Skeletal muscle cell (primary cell): Measurements from ENCODE around the gene FGF4.

ENCODE experiments used
- DNase-seq: peaks from one replicate; pipeline ENCODE4 v3.0.0-alpha.2; 2010; ENCODE audit warnings: low read depth
- H3K4me3 ChIP-seq: 2 replicates; pipeline ENCODE4 v1.5.1; 2011; ENCODE audit warnings: low read depth, mild to moderate bottlenecking, control low read depth, low read length, moderate library complexity

Gene FGF4, protein sequence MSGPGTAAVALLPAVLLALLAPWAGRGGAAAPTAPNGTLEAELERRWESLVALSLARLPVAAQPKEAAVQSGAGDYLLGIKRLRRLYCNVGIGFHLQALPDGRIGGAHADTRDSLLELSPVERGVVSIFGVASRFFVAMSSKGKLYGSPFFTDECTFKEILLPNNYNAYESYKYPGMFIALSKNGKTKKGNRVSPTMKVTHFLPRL

DNA sequence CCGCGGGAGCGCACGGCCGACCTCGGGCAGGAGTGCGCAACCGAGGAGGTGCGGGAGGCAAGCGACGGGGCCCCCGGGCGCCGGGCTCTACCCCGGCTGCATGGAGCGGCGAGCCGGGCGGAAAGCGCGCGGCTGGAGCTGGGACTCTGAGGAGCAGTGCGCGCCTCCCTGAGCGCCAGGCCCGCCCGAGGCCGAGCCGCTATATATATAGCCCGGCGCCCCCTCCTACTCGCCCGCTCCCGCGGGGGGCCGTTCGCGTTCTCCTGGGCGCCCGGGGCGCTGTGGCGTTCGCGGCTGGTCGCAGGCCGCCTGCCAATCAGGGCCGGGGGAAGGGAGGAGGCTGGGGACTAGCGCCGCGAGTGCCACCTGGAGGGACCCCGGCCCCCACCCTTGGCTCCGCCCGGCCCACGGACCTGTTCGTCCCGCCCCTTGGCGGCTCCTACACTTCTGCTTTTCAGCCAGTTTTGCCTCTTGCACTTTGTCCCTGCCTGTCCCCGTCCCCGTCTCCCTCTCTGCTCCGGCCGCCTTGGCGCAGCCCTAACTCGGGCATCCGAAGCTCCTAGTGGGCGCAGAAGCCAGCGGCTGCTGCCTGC is at the start of gene FGF4:
Gene FGF4 (minus strand): TSS at position 179 of the 593 bp plus-strand sequence. CDS start 257 bp downstream, outside the sequence.
- DNase-seq, result no peak

GRCh38 chr11:69823641-69824265 is 48.6 kb upstream of the FGF4 start:
- DNase-seq, result no peak
- no peak overlapping the region for H3K4me3 ChIP-seq

More for the DNA sequence above, at the start of gene FGF4:
- no peak within 1 kb of the TSS for H3K4me3 ChIP-seq

- no peak for DNase-seq
- H3K4me3 ChIP-seq, result no peak overlapping the region
Measured at GRCh38 chr11:69822676-69823494, 47.7 kb upstream of the FGF4 start.

- H3K4me3 ChIP-seq, result no peak overlapping the region
- DNase-seq, result no peak
Measured at GRCh38 chr11:69821511-69822040, 46.4 kb upstream of the FGF4 start.

DNA sequence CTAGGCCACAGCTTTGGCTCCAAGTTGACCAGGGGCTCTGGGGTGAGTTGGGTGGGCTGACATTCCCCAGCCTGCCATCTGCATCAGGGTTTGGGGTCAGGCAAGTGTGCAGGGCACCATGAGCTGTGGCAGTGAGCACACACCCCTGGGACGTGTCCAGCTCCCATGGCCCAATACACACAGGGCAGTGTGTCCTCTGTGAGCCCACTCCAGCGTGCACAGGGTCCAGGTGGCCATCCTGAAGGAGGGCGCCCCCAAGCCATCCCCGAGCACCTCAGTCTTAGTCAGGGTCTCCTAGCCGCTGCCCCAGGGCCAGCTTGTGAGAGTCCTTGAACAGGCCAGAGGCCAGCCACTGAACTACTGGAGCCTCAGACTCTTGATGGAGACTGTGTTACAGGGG is 45.3 kb upstream of the FGF4 start:
- H3K4me3 ChIP-seq, result no peak overlapping the region

GRCh38 chr11:69819541-69820070 is 44.5 kb upstream of the FGF4 start:
- no peak for DNase-seq
- no peak overlapping the region for H3K4me3 ChIP-seq

More for the DNA sequence above, 45.3 kb upstream of the FGF4 start:
- no peak for DNase-seq

- DNase-seq, result no peak
- no peak within 1 kb of the TSS for H3K4me3 ChIP-seq
Measured at GRCh38 chr11:69818603-69819441, 43.7 kb upstream of the FGF4 start, which contains the start of gene FGF3. FGF3 (minus strand) TSS chr11:69819416; CDS start chr11:69818933, 483 bp downstream.

GRCh38 chr11:69818231-69818602 is 43.1 kb upstream of the FGF4 start:
- no peak for DNase-seq
- no peak overlapping the region for H3K4me3 ChIP-seq

DNA sequence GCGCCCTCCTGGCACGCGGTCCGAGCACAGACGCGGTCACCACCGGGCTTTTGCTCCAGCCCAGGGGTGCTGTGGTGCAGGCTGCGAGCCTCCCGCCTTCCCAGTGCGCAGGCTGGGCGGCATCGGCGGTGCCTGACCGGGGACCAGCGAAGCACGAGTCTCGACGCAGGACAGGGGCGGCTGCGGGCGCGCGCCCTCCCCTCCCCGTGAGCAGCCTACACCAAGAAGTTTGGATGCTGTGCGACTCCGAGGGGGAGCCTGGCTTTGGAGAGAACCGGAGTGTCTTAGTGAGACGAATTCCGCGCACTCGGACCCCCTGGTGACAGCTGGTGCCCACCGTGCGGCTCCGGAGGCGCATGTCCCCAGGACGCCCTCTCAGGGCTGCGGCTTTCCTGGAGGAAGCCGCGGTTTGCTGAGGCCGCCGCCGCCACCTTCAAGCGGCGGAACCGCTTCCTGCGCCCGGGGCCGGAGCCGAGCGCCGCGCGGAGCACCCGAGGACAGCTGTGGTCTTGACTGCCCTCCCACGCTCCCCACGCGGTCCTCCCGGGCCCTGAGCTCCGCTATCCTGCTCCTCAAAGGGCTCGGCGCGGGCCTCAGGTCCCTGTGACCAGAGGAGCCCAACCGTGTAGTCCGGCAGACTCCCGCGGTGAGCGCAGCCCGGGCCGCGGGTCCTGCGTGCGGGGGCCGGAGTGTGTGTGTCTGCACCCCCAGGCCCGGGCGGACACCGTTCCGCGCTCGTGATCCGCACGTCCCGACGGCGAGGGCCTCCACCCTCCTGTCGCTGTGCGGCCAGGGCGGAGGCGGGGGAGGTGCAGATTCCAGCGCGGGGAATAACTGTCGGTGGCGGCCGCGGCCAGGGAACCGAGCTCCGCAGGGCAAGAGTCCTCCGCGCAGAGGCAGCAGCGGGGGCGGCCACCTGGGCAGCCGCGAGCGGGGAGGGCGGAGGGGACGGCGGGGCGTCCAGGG is 42.4 kb upstream of the FGF4 start:
- DNase-seq, result no peak
- no peak overlapping the region for H3K4me3 ChIP-seq

GRCh38 chr11:69816671-69817070 is 41.5 kb upstream of the FGF4 start:
- DNase-seq, result no peak
- no peak overlapping the region for H3K4me3 ChIP-seq

DNA sequence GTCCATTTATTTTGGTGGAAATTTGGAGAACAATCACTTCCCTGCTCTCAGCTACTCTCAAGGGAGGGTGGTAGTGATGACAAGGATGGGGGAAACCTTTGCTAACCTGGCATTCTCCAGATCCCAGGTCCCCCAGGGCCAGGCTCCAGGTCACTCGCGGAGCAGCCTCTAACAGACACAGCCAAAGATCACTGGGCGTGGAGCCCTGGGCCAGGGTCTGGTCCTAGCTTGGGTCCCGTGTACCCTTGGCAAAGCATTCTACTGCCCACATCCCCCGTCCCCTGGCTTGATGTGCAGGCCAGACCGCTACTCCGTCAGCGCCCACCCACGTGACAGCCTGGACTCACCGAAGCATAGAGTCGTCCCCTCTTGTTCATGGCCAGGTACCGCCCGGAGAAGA is 40.8 kb upstream of the FGF4 start:
- DNase-seq, result no peak
- H3K4me3 ChIP-seq, result no peak overlapping the region

GRCh38 chr11:69814902-69815301 is 39.8 kb upstream of the FGF4 start:
- DNase-seq, result no peak

GRCh38 chr11:69814411-69814810 is 39.3 kb upstream of the FGF4 start:
- no peak overlapping the region for H3K4me3 ChIP-seq
- DNase-seq, result no peak

More at GRCh38 chr11:69814902-69815301, 39.8 kb upstream of the FGF4 start:
- H3K4me3 ChIP-seq, result no peak overlapping the region

GRCh38 chr11:69813839-69814238 is 38.7 kb upstream of the FGF4 start:
- no peak overlapping the region for H3K4me3 ChIP-seq
- DNase-seq, result no peak

- H3K4me3 ChIP-seq, result no peak overlapping the region
- no peak for DNase-seq
Measured at GRCh38 chr11:69812946-69813345, 37.8 kb upstream of the FGF4 start.

DNA sequence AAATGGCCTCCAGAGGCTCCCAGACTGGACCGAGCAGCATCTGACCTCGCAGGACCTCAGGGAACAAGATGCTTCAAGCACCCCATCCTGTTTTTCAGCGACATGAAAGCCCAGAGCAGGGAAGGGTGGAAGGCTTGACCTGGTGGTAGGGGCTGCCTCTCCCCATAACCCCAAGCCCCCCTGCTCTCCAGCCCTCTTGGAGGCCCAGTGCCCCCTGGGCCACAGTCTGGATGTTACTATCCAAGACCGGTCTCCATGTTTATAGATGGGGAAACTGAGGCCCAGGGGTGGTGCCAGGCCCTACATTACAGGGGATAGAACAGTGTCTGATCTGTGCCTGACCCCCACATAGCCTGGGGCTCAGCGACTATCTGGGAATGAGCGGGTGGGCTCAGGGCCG is 37.1 kb upstream of the FGF4 start:
- DNase-seq, result no peak
- no peak overlapping the region for H3K4me3 ChIP-seq

GRCh38 chr11:69811431-69811830 is 36.3 kb upstream of the FGF4 start:
- DNase-seq, result no peak
- no peak overlapping the region for H3K4me3 ChIP-seq
